Mesodermal cell (in vitro differentiated cells): ENCODE measurements around the gene INSM1.
"Not testable (repeated sequence)": the region's sequence is repeated elsewhere in the genome, so short reads cannot be mapped to it uniquely, and the experiment has no call there.

ENCODE experiments used
- H3K27ac ChIP-seq: 2 replicates; pipeline ENCODE4 v1.7.0; 2013; ENCODE audit warnings: mild to moderate bottlenecking, low read depth, low read length, moderate library complexity; ENCODE audit not compliant: severe bottlenecking
- H3K36me3 ChIP-seq: 2 replicates; pipeline ENCODE4 v1.7.1; 2013; ENCODE audit warnings: mild to moderate bottlenecking, low read length, moderate library complexity; ENCODE audit not compliant: control insufficient read depth, insufficient read depth
- H3K4me1 ChIP-seq: one replicate; pipeline ENCODE4 v1.7.1; 2013; ENCODE audit warnings: mild to moderate bottlenecking, low read length; ENCODE audit not compliant: insufficient read depth, control insufficient read depth, poor library complexity, severe bottlenecking
- H3K4me3 ChIP-seq: 2 replicates; pipeline ENCODE4 v1.7.0; 2013; ENCODE audit warnings: low read length, control low read depth, mild to moderate bottlenecking; ENCODE audit not compliant: insufficient read depth, poor library complexity, severe bottlenecking; ENCODE audit errors: extremely low read depth
- H3K9me3 ChIP-seq: 2 replicates; pipeline ENCODE4 v1.7.1; 2013; ENCODE audit warnings: mild to moderate bottlenecking, low read length, moderate library complexity; ENCODE audit not compliant: control insufficient read depth
- WGBS, 2 experiments: methylation state at CpG; one replicate each; pipeline ENCODE4 v1.1.5; 2013; ENCODE audit warnings: missing lambda C conversion rate in 2 of 2; ENCODE audit not compliant: insufficient coverage in 2 of 2; 5-methylcytosine and 5-hydroxymethylcytosine counted together

Gene INSM1

DNA sequence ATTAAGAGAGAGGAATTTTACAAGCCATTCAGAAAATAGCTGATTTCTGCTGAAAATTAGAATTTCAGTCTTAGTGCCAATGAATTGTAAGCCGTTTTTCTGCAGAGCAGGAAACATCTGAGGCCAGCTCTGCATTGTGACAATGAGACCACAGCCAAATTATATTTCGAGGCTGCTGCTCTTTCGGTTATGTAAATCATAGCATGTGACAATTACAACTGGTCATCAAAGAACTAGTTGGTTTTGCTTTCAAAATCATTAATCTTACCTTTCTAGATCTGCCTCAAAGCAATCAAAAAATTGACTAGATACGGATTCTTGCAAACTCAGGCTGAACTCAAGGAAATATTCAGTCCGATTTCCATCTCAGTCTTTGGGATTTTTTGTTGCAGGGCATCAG, 33.4 kb upstream of the INSM1 start:
- H3K36me3 ChIP-seq: no peaks in the 10 kb centered on the region
- WGBS, 2 experiments: 83 to 98% methylated on average over 4 to 5 of the region's 5 CpGs
- no peak overlapping the region for H3K4me3 ChIP-seq
- no peaks in the 10 kb centered on the region for H3K9me3 ChIP-seq
- H3K4me1 ChIP-seq: no peaks in the 10 kb centered on the region
- H3K27ac ChIP-seq: no peak overlapping the region

DNA sequence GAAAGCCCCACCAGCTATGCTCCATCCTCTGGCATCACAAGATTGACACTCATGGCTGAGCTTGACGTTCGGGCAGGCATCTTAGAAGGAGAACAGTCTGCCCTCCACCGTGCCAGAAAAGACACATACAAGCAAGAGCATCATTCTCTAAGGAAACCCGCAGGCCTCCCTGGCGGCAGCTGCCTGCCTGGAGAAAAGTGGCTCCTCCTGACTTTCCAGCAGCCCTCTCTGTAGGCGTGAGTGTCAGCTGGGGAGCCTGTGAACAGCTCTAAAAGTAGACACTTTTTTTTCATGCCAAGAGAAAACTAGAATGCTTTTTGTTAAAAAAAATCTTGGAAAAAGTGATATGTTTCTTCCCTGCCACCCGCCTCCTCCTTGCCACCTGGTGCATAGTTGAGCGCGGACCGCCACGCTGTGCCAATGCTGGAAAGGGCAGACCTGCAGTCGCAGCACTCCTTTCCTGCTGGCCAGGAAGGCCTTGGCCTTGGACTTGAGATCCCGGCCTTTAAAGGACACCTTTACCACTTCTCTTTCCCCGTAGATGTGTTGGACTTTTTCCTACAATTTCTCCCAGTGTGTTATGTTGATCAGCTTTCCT, 29.7 kb upstream of the INSM1 start:
- WGBS, 2 experiments: 87 to 92% methylated on average over 11 to 13 of the region's 14 CpGs
- Histone ChIP-seq H3K9me3 (no peaks in the 10 kb centered on the region), H3K4me3 (no peak overlapping the region), H3K36me3 (no peaks in the 10 kb centered on the region), H3K27ac (no peak overlapping the region), H3K4me1 (no peaks in the 10 kb centered on the region)

DNA sequence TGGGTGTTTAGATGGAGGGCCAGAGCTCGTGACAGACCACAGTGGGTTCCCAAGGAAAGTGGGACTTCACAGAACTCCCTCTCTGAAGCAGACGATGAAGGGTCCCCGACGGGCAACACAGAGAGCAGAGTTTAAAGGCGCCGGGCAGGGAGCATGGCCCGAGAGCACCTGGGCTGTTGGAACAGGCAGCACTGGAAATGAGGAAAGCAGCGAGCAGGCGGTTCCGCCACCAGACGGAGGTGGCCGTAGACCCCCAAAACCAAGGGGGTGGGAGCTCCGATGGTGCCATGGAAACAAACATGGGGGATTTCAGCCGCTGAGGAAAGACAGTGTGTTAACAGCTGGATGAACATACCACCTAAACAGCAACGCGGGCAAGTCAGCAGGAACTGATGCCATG, 27.5 kb upstream of the INSM1 start:
- Histone ChIP-seq H3K4me3 (no peak overlapping the region), H3K36me3 (no peaks in the 10 kb centered on the region), H3K9me3 (no peaks in the 10 kb centered on the region), H3K4me1 (no peaks in the 10 kb centered on the region), H3K27ac (no peak overlapping the region)
- 92 to 93% methylated on average over 16 of the region's 16 CpGs for WGBS, 2 experiments

DNA sequence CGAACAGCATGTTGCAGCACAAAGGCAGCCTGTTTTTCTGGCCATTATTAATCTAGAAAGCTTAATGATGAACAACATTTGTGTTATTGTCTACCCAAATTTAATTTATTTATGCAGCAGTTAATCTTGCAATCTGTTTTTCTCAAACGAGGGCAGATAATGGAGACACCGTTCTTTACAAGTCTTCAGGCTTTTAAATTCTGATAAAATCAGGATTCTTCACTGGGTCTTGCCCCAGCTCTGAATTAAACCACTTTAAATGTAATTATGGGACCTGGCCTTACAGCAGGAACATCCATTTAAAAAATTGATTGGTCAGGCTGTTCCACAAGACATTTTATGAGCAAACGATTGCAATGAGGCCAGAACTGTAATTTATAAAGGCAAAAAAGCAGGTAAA, 26.5 kb upstream of the INSM1 start:
- Histone ChIP-seq H3K4me1 (no peaks in the 10 kb centered on the region), H3K9me3 (no peaks in the 10 kb centered on the region), H3K27ac (no peak overlapping the region), H3K36me3 (no peaks in the 10 kb centered on the region), H3K4me3 (no peak overlapping the region)
- 87 to 96% methylated on average over 3 of the region's 4 CpGs for WGBS, 2 experiments

DNA sequence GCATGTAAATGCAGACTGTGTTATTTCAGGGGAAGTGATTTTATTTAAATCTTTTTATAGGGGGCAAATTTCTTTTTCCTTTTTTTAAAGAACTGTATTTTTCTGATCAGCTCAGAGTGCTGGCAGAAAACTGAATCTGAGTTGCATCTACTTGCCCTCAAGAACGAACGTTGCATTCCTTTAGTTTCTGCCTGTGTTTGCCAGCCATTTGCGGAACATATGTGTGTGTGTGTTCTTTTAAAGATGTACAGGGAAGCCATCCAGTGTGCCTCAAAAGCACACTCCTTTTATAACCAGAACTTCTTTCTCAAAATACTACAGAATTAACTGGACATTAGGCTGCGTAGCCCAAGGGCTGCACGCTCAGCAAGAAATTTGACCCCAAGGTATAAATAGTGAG, 25.8 kb upstream of the INSM1 start:
- Histone ChIP-seq H3K9me3 (no peaks in the 10 kb centered on the region), H3K4me3 (no peak overlapping the region), H3K4me1 (no peaks in the 10 kb centered on the region), H3K36me3 (no peaks in the 10 kb centered on the region), H3K27ac (no peak overlapping the region)
- 64% methylated on average over 2 of the region's 5 CpGs; no CpG with 5 or more reads in 1 of the 2 experiments for WGBS, 2 experiments

DNA sequence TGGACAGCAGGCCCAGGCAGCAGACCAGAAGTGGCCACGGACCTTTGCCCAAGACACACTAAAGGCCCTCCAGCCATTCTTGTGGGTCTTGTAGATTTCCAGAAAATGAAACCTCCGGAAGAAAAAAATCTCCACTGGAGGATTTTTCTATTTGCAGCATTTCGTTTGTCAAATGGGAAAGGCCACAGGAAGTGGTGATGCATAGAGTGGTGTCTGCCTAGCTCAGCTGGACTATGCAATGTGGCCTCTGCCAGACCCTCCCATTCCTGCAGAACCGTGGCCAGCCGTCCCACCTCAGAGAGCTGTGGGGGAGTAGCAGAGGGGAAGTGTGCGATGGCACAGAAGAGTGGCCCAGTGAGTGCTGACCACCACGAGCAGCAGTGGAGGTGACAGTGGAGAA, 24.0 kb upstream of the INSM1 start:
- no peak overlapping the region for H3K4me3 ChIP-seq
- H3K9me3 ChIP-seq: no peaks in the 10 kb centered on the region
- no peaks in the 10 kb centered on the region for H3K4me1 ChIP-seq
- H3K36me3 ChIP-seq: no peaks in the 10 kb centered on the region
- no peak overlapping the region for H3K27ac ChIP-seq
- WGBS, 2 experiments: 92% methylated on average over 5 of the region's 7 CpGs; no CpG with 5 or more reads in 1 of the 2 experiments

DNA sequence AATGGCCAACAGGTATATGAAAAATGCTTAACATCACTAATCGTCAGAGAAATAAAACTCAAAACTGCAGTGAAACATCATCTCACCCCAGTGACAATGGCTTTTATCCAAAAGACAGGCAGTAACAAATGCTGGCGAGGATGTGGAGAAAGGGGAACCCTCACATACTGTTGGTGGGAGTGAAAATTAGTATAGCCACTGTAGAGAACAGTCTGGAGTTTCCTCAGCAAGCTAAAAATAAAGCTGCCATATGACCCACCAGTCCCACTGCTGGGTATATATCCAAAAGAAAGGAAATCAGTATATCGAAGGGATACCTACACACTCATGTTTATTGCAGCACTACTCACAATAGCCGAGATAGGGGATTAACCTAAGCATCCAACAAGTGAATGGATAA, 23.4 kb upstream of the INSM1 start:
- no peaks in the 10 kb centered on the region for H3K4me1 ChIP-seq
- no peaks in the 10 kb centered on the region for H3K36me3 ChIP-seq
- WGBS, 2 experiments: 86 to 100% methylated on average over 1 of the region's 4 CpGs
- no peaks in the 10 kb centered on the region for H3K9me3 ChIP-seq
- H3K27ac ChIP-seq: no peak overlapping the region
- no peak overlapping the region for H3K4me3 ChIP-seq

DNA sequence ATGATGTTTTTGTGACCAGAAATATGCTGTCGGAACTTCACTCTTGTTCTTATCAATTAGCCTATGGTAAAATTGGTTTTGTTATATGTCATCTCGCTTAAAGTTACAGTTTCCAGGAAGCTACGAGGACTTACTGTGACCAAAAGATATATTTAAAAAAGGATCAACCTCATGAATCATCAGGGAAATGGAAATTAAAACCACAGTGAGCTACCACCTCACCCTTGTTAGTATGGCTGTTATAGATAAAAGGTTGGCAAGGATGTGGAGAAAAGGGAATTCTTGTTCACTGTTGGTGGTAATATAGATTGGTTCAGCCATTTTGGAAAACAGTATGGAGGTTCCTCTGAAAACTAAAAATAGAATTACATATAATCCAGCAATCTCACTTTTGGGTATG, 14.3 kb upstream of the INSM1 start:
- no CpG with 5 or more reads among the region's 3 CpGs for WGBS, 2 experiments
- Histone ChIP-seq H3K4me3 (no peak overlapping the region), H3K27ac (no peak overlapping the region), H3K4me1 (no peaks in the 10 kb centered on the region), H3K36me3 (no peaks in the 10 kb centered on the region), H3K9me3 (no peaks in the 10 kb centered on the region)

DNA sequence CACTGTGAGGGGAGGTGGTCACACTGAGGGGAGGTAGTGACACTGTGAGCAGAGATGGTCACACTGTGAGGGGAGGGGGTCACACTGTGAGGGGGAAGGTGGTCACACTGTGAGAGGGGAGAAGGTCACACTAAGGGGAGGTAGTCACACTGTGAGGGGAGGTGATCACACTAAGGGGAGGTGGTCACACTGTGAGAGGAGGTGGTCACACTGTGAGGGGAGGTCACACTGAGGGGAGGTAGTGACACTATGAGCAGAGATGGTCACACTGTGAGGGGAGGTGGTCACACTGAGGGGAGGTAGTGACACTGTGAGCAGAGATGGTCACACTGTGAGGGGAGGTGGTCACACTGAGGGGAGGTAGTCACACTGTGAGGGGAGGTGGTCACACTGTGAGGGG, 12.4 kb upstream of the INSM1 start:
- not testable (repeated sequence) for H3K4me1 ChIP-seq, H3K27ac ChIP-seq, H3K36me3 ChIP-seq

DNA sequence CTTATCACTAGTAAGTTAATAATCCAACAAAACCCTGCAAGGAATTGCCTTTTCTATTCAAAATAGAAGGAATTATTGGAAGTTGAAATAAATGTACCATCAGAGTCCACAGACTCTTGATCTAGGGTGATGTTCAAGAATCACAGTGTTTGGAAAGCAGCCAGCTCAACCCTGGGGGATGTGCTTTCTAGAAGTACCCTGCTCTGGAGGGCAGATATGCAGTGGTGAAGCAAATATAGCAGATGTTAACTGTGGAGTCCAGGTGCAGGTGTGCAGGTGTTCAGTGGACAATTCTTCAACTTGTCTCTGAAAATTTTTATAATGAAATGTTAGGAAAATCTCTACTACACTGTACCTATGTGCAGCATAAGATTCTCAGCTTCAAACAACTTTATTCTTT, 9.1 kb upstream of the INSM1 start:
- no peak overlapping the region for H3K27ac ChIP-seq
- H3K36me3 ChIP-seq: no peaks in the 10 kb centered on the region
- H3K4me1 ChIP-seq: no peaks in the 10 kb centered on the region
- H3K4me3 ChIP-seq: no peak overlapping the region
- H3K9me3 ChIP-seq: no peaks in the 10 kb centered on the region

More for the DNA sequence above, 12.4 kb upstream of the INSM1 start:
- not testable (repeated sequence) for H3K4me3 ChIP-seq, H3K9me3 ChIP-seq

DNA sequence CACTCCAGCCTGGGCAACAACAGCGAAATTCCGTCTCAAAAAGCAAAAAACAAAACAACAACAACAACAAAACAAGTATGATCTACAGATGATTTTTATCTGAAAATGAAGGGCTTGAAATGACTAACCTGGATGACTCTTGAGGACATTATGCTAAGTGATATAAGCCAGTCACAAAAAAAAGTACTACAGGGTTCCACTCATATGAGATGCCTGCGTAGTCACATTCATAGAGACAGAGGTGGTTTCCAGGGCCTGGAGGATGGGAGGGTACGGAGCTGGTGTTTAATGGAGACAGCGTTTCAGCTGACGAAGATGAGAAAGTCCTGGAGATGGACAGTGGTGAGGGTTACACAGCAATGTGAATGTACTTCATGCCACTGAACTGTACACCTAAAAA, 8.3 kb upstream of the INSM1 start:
- no peak overlapping the region for H3K4me3 ChIP-seq

More for the DNA sequence above, 8.3 kb upstream of the INSM1 start:
- no peak overlapping the region for H3K27ac ChIP-seq
- H3K36me3 ChIP-seq: no peaks in the 10 kb centered on the region
- H3K4me1 ChIP-seq: no peaks in the 10 kb centered on the region
- H3K9me3 ChIP-seq: no peaks in the 10 kb centered on the region
- 63 to 86% methylated on average over 2 of the region's 6 CpGs for WGBS, 2 experiments
